Sciatic nerve (tissue), 2 donors: ENCODE data around the gene SENP6. TPM values are rescaled to one million over a fixed set of nuclear protein-coding genes. Genes with fewer than 3 reads are reported as not detected.

Source experiments
- ATAC-seq: fragments of 200-7000 bp; cut with Tn5 transposase; one replicate; pipeline ENCODE4 v1.9.1; 2020; ENCODE audit warnings: mild to moderate bottlenecking, moderate library complexity
- DNase-seq: peaks from one replicate; pipeline ENCODE4 v3.0.0-alpha.2; 2020; ENCODE audit warnings: low spot score
- intact Hi-C: fragments of 100-400 bp; cut with DNase I; formaldehyde crosslinking; loops from one replicate; pipeline ENCODE4 v1.14.2; 2022
- total RNA-seq: library from RNA; stranded (reverse); fragmentation: NEBNext Ultra II Directional; extraction: Animal tissue kit (Norgen Biotek cat#: 25700); gene quantifications from one replicate; pipeline ENCODE4 v1.2.1, GENCODE V29; 2021
- donor health status: DM: no; HTN: no; CAD: no.
- donor health status: DM: no; HTN: no; CAD: no.

Gene SENP6
- total RNA-seq, 1 donor from 2014 or later = 163 TPM

DNA sequence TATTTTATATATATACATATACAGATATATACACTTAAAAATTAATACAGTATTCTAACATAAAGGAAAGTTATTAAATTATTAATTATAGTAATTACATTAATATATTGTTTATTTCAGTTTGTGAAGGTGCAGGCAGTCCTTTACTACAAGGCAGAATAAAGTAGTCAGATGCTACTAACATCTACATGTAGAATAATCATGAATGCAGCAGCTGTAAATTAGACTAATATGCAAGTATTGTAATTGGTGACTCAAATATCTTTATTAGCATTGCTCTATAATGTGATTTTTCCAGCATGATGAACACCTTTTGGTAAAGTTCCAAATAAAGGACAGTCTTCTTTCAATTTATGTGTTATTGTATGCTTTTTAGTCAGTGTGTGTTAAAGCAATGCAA, 164.7 kb downstream of the SENP6 start:
- ATAC-seq (no peak), DNase-seq (no peak)
- intact Hi-C loops = no loop called here

Other genes with a start within 250 kb of the SENP6 start
- 40.2 TPM for gene FILIP1, start 108.1 kb upstream of the SENP6 start, total RNA-seq
- gene MYO6, start 147.4 kb downstream of the SENP6 start, total RNA-seq = 29.4 TPM